Adrenal gland (tissue), 5 donors: ENCODE data around the gene CYREN.

ENCODE experiments used
- CTCF ChIP-seq, 6 experiments: fragments of 450-650 bp in 4 of 6; fragments of 200-600 bp in 2 of 6; sonication (generic) in 1 of 6; IDR thresholded peaks; 1 replicate in 5 of 6; 2 replicates in 1 of 6; pipeline versions ENCODE4 v1.5.1 to v1.8.0; 2016 to 2021; ENCODE audit warnings: antibody characterized with exemption in 6 of 6, mild to moderate bottlenecking in 2 of 6, moderate library complexity in 1 of 6
- POLR2A ChIP-seq, 2 donors: fragments of 450-650 bp; IDR thresholded peaks; one replicate each; pipeline ENCODE4 v1.6.1; 2017; ENCODE audit warnings: antibody characterized with exemption in 2 of 2, mild to moderate bottlenecking in 2 of 2, moderate library complexity in 1 of 2
- donor health status: DM: no; HTN: no; CAD: no.

DNA sequence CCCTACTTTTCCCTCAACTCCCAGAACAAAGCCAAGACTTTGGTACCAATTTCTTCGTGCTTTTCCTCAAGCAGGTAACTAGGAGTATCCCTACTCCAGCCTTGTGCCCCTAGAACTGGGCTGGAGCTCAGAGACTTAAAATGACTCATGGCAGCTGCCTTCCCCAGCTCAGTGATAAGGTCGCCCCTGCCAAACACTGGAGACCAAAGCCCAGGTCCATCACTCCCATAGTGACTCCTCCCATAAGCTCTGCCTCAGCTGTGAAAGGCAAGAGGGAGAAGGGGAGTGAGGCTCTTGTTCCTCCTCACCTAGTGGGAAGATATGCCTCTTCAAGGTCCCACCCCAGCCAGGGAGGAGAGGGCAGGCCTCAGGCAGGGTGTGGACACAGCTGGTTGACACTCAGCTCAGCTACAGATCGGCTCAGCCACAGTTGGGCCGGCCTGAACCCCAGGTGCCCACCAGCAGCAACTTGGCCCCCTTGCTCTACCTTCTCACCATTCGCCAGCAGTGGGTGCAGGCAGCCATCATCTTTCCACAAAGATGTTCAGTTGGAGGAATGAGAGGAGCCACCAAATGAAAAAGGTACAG, 13.8 kb upstream of the CYREN start:
- TF ChIP-seq CTCF (IDR thresholded peaks at IDR 0.05) (no peak), POLR2A (IDR thresholded peaks at IDR 0.05) (no peak)
